H1 (cell line): ENCODE results near the gene SELENOI. TPM values are rescaled to one million over a fixed set of nuclear protein-coding genes. Genes with fewer than 3 reads are reported as not detected.

Source experiments
- CTCF ChIA-PET: fragments of 300-600 bp; sonication (Branson Sonifier 250); formaldehyde crosslinking; loops from one replicate; lab custom pipeline; 2021; ENCODE audit not compliant: partially characterized antibody; lab: Charles Lee
- POLR2A ChIA-PET: fragments of 300-600 bp; sonication (Branson Sonifier 250); formaldehyde crosslinking; loops from one replicate; lab custom pipeline; 2021; ENCODE audit warnings: inconsistent platforms; ENCODE audit not compliant: partially characterized antibody; lab: Charles Lee
- DNase-seq, 2 experiments: peaks; one replicate each; pipeline versions ENCODE4 v3.0.0 to v3.0.0-alpha.2; 2010 to 2022; ENCODE audit warnings: low spot score in 2 of 2, low read depth in 1 of 2, mixed read lengths in 1 of 2
- FAIRE-seq: peaks from 2 replicates; lab custom pipeline; 2011; peaks lifted over from hg19 to GRCh38; lab: Jason Lieb, UNC
- H2AFZ ChIP-seq: 2 replicates; pipeline ENCODE4 v1.8.1; 2012; ENCODE audit warnings: low read length, inconsistent platforms
- H2AK5ac ChIP-seq: 2 replicates; pipeline ENCODE4 v1.6.1; 2013; ENCODE audit warnings: low read depth, low read length
- H2BK120ac ChIP-seq: replicated peaks from 2 replicates; pipeline ENCODE3; 2013; ENCODE audit warnings: low read depth, low read length, inconsistent platforms
- H2BK12ac ChIP-seq: 2 replicates; pipeline ENCODE4 v1.6.1; 2013; ENCODE audit warnings: low read depth, low read length
- H2BK15ac ChIP-seq: 2 replicates; pipeline ENCODE4 v1.6.1; 2013; ENCODE audit warnings: low read length
- H2BK20ac ChIP-seq: 2 replicates; pipeline ENCODE4 v1.6.1; 2013; ENCODE audit warnings: low read length
- H2BK5ac ChIP-seq: 2 replicates; pipeline ENCODE4 v1.6.1; 2013; ENCODE audit warnings: low read depth, low read length
- H3K14ac ChIP-seq: 2 replicates; pipeline ENCODE4 v1.6.1; 2013; ENCODE audit warnings: inconsistent platforms; ENCODE audit not compliant: insufficient read length
- H3K18ac ChIP-seq: 2 replicates; pipeline ENCODE4 v1.6.1; 2013; ENCODE audit warnings: low read length; ENCODE audit errors: extremely low read depth
- H3K23ac ChIP-seq: 2 replicates; pipeline ENCODE4 v1.6.1; 2013; ENCODE audit warnings: inconsistent platforms; ENCODE audit not compliant: insufficient read length
- H3K23me2 ChIP-seq: 2 replicates; pipeline ENCODE4 v1.6.1; 2013; ENCODE audit warnings: low read depth, low read length
- H3K27ac ChIP-seq: 2 replicates; pipeline ENCODE4 v1.6.1; 2011; ENCODE audit warnings: low read depth, low read length, inconsistent platforms
- H3K27me3 ChIP-seq, 4 experiments: replicated peaks in 1 of 4; 1 replicate in 1 of 4; 2 replicates in 3 of 4; pipeline versions ENCODE4 v1.6.1 to v1.8.1; 2011 to 2013; ENCODE audit warnings: low read length in 3 of 4, mild to moderate bottlenecking in 3 of 4, inconsistent platforms in 2 of 4, mixed read lengths in 2 of 4, moderate library complexity in 1 of 4; ENCODE audit not compliant: control insufficient read depth in 3 of 4, insufficient read depth in 3 of 4; ENCODE audit errors: extremely low read depth in 1 of 4
- H3K36me3 ChIP-seq, 4 experiments: 2 replicates each; pipeline versions ENCODE4 v1.6.1 to v1.8.1; 2011 to 2013; ENCODE audit warnings: mild to moderate bottlenecking in 4 of 4, low read length in 3 of 4, moderate library complexity in 2 of 4, control low read depth in 1 of 4, inconsistent platforms in 1 of 4; ENCODE audit not compliant: insufficient read depth in 4 of 4, control insufficient read depth in 2 of 4
- H3K4ac ChIP-seq: replicated peaks from 2 replicates; pipeline ENCODE3; 2013; ENCODE audit warnings: low read length, low read depth, mixed read lengths, inconsistent platforms; ENCODE audit not compliant: insufficient read length
- H3K4me1 ChIP-seq, 4 experiments: replicated peaks in 1 of 4; 1 replicate in 1 of 4; 2 replicates in 3 of 4; pipeline versions ENCODE4 v1.6.1 to v1.8.1; 2011 to 2013; ENCODE audit warnings: low read length in 3 of 4, inconsistent platforms in 2 of 4, mixed read lengths in 1 of 4; ENCODE audit not compliant: insufficient read depth in 4 of 4, control insufficient read depth in 3 of 4
- H3K4me2 ChIP-seq, 2 experiments: 2 replicates each; pipeline versions ENCODE4 v1.6.1 to v1.8.1; 2011 to 2013; ENCODE audit warnings: low read depth in 2 of 2, low read length in 2 of 2, control low read depth in 1 of 2, inconsistent platforms in 1 of 2, mild to moderate bottlenecking in 1 of 2; ENCODE audit not compliant: insufficient read depth in 1 of 2
- H3K4me3 ChIP-seq, 4 experiments: fragments of 200-600, 300-600 bp in 1 of 4; sonication (generic), shearing (Covaris generic), sonication (Bioruptor Twin) in 1 of 4; 2 replicates each; pipeline versions ENCODE4 v1.5.1 to v1.8.1; 2011 to 2016; ENCODE audit warnings: low read length in 4 of 4, low read depth in 3 of 4, control low read depth in 2 of 4, inconsistent platforms in 2 of 4, mild to moderate bottlenecking in 2 of 4, mixed read lengths in 1 of 4, moderate library complexity in 1 of 4; ENCODE audit not compliant: insufficient read depth in 2 of 4; ENCODE audit errors: extremely low read depth in 1 of 4
- H3K56ac ChIP-seq: replicated peaks from 2 replicates; pipeline ENCODE3; 2013; ENCODE audit warnings: low read depth, mild to moderate bottlenecking, mixed read lengths, low read length, inconsistent platforms; ENCODE audit not compliant: insufficient read length
- H3K79me1 ChIP-seq: 2 replicates; pipeline ENCODE4 v1.6.1; 2013; ENCODE audit warnings: low read depth, low read length, control low read depth
- H3K79me2 ChIP-seq, 2 experiments: 2 replicates each; pipeline versions ENCODE4 v1.6.1 to v1.8.1; 2012 to 2013; ENCODE audit warnings: low read length in 2 of 2, mild to moderate bottlenecking in 2 of 2, inconsistent platforms in 1 of 2; ENCODE audit not compliant: insufficient read depth in 2 of 2, control insufficient read depth in 1 of 2
- H3K9ac ChIP-seq, 4 experiments: replicated peaks in 1 of 4; 1 replicate in 1 of 4; 2 replicates in 3 of 4; pipeline versions ENCODE4 v1.6.1 to v1.8.1; 2011 to 2013; ENCODE audit warnings: low read depth in 3 of 4, low read length in 3 of 4, control low read depth in 2 of 4, mild to moderate bottlenecking in 2 of 4, moderate library complexity in 2 of 4, inconsistent platforms in 1 of 4; ENCODE audit errors: extremely low read depth in 1 of 4
- H3K9me3 ChIP-seq, 2 experiments: 2 replicates each; pipeline versions ENCODE4 v1.6.1 to v1.8.1; 2012 to 2013; ENCODE audit warnings: mild to moderate bottlenecking in 2 of 2, moderate library complexity in 2 of 2, control low read depth in 1 of 2, inconsistent platforms in 1 of 2, low read depth in 1 of 2, low read length in 1 of 2, mixed read lengths in 1 of 2; ENCODE audit not compliant: insufficient read depth in 2 of 2
- H4K20me1 ChIP-seq, 2 experiments: replicated peaks in 1 of 2; 2 replicates each; pipeline versions ENCODE3 to v1.8.1; 2011 to 2013; ENCODE audit warnings: inconsistent platforms in 2 of 2, low read length in 2 of 2, mild to moderate bottlenecking in 1 of 2; ENCODE audit not compliant: insufficient read depth in 2 of 2, control insufficient read depth in 1 of 2
- H4K5ac ChIP-seq: 2 replicates; pipeline ENCODE4 v1.6.1; 2013; ENCODE audit warnings: low read length, low read depth, mixed read lengths, inconsistent platforms; ENCODE audit not compliant: insufficient read length
- H4K8ac ChIP-seq: 2 replicates; pipeline ENCODE4 v1.8.0; 2013; ENCODE audit warnings: mild to moderate bottlenecking, moderate library complexity, low read length, inconsistent platforms; ENCODE audit not compliant: insufficient read depth; ENCODE audit errors: extremely low read depth
- H4K91ac ChIP-seq: replicated peaks from 2 replicates; pipeline ENCODE3; 2013; ENCODE audit warnings: low read length, mixed read lengths, inconsistent platforms; ENCODE audit not compliant: insufficient read length
- CBX5 ChIP-seq: fragments of 300-800, 300-1000 bp; sonication (generic); IDR thresholded peaks from 2 replicates; pipeline ENCODE4 v1.7.1; 2016; ENCODE audit warnings: antibody characterized with exemption, low read length, low read depth
- CHD1 ChIP-seq: IDR thresholded peaks from 2 replicates; pipeline ENCODE4 v1.6.1; 2012; ENCODE audit warnings: low read depth, low read length, improper control_type of control experiment
- CHD2 ChIP-seq: IDR thresholded peaks from 2 replicates; pipeline ENCODE4 v1.6.1; 2012; ENCODE audit warnings: low read length, improper control_type of control experiment
- E2F6 ChIP-seq: IDR thresholded peaks from 2 replicates; pipeline ENCODE4 v1.6.1; 2012; ENCODE audit warnings: inconsistent platforms
- SP1 ChIP-seq: IDR thresholded peaks from 2 replicates; pipeline ENCODE4 v1.6.1; 2011; ENCODE audit warnings: low read depth, low read length
- TAF1 ChIP-seq: IDR thresholded peaks from 2 replicates; pipeline ENCODE4 v1.6.1; 2011; ENCODE audit warnings: mild to moderate bottlenecking, low read depth, low read length
- WGBS, 2 experiments: shearing (Covaris generic) in 1 of 2; methylation state at CpG; one replicate each; pipeline versions ENCODE4 v1.1.6 to v1.1.7; 2013 to 2015; ENCODE audit warnings: low lambda C conversion rate in 2 of 2, mixed read lengths in 2 of 2, inconsistent platforms in 1 of 2, low coverage in 1 of 2, missing lambda C conversion rate in 1 of 2; ENCODE audit not compliant: insufficient replicate concordance in 2 of 2, insufficient coverage in 1 of 2, insufficient read length in 1 of 2; ENCODE audit errors: extremely low coverage in 1 of 2, missing lambda C conversion rate in 1 of 2; 5-methylcytosine and 5-hydroxymethylcytosine counted together
- polyA plus RNA-seq, 7 experiments: library from polyadenylated mRNA; depleted of rRNA in 3 of 7; stranded (reverse) in 5 of 7; unstranded in 2 of 7; fragments of >200 nt in 5 of 7; fragments of 200-250 nt in 2 of 7; gene quantifications; 1 replicate in 5 of 7; 2 replicates in 1 of 7; 4 replicates in 1 of 7; pipeline versions ENCODE4 v1.2.1 to v1.2.3, GENCODE V29; 2011 to 2013; ENCODE audit warnings: missing spikeins in 2 of 7, mixed read lengths in 2 of 7
- total RNA-seq: library from RNA; stranded (reverse); fragmentation: NEBNext Ultra II Directional; extraction: Animal tissue kit (Norgen Biotek cat#: 25700); gene quantifications from 2 replicates; pipeline ENCODE4 v1.2.1, GENCODE V29; 2021

Gene SELENOI
- total and polyA plus RNA-seq, 2 of the 8 experiments (the other 6 are each of a cell fraction or from before 2014, with no cell fraction given) = 15.9 to 63.8 TPM

GRCh38 chr2:26336719-26337118, 9.2 kb upstream of the SELENOI start:
- no peak overlapping the region for H2BK12ac ChIP-seq
- no peak overlapping the region for H2BK20ac ChIP-seq
- H4K5ac ChIP-seq = no peak overlapping the region
- H2BK15ac ChIP-seq = no peak overlapping the region
- H3K4me1 ChIP-seq = peaks cover 0 to 2% (median 0%) of the 10 kb centered on the region in 4 experiments; a peak in 2 of 7 replicates
- no peak overlapping the region for H2AFZ ChIP-seq
- POLR2A ChIA-PET = interaction anchor here (1.7 kb wide), 1 partner anchor 9 kb away, joined by 6 read pairs; the partner anchor contains the start of gene SELENOI
- H3K4me2 ChIP-seq = no peak overlapping the region
- FAIRE-seq (no peak), DNase-seq (no peak)
- no peak overlapping the region for H3K9ac ChIP-seq
- no peaks in the 10 kb centered on the region for H3K79me2 ChIP-seq
- H3K36me3 ChIP-seq = no peaks in the 10 kb centered on the region
- no peaks in the 10 kb centered on the region for H4K20me1 ChIP-seq
- no peak overlapping the region for H3K56ac ChIP-seq
- no peak overlapping the region for H4K91ac ChIP-seq
- no peak overlapping the region for H2BK5ac ChIP-seq
- H3K14ac ChIP-seq = no peak overlapping the region
- H3K9me3 ChIP-seq = no peaks in the 10 kb centered on the region
- H3K23me2 ChIP-seq = peaks cover 2% of the 10 kb centered on the region; the same call in 1 of the 2 replicates
- H3K23ac ChIP-seq = no peak overlapping the region
- no peak overlapping the region for H2AK5ac ChIP-seq
- H3K27ac ChIP-seq = no peak overlapping the region
- H4K8ac ChIP-seq = no peak overlapping the region
- H3K27me3 ChIP-seq = no peaks in the 10 kb centered on the region
- no peak overlapping the region for H3K18ac ChIP-seq
- TF ChIP-seq CBX5 = no peak
- TF ChIP-seq TAF1 = no peak
- TF ChIP-seq CHD2 = no peak
- no peak for TF ChIP-seq CHD1
- no peak for TF ChIP-seq E2F6
- TF ChIP-seq SP1 = no peak
- no peak overlapping the region for H3K4ac ChIP-seq
- H3K79me1 ChIP-seq = no peaks in the 10 kb centered on the region
- CTCF ChIA-PET = interaction anchor here (1.3 to 1.5 kb wide), 2 partner anchors 21 to 133 kb away, joined by 4 read pairs; no protein-coding TSS in a partner anchor
- WGBS, 2 experiments = 93% methylated on average over 2 of the region's 2 CpGs; no CpG with 5 or more reads in 1 of the 2 experiments
- H2BK120ac ChIP-seq = no peak overlapping the region
- H3K4me3 ChIP-seq = no peak overlapping the region
